Activated T-helper 9 cell treated with anti-CD3 and anti-CD28 coated beads, Interleukin-2, amount 50 U/mL, for 16 hours (primary cell): ENCODE measurements around the gene PGC.

ENCODE experiments used
- DNase-seq: peaks from one replicate; pipeline ENCODE4 v3.0.0-alpha.2; 2020; ENCODE audit warnings: low read depth

The PGC gene

GRCh38 chr6:41730531-41731436 lies 16.4 kb downstream of the PGC start:
- no peak for DNase-seq

- DNase-seq = no peak
Observed at GRCh38 chr6:41729624-41730023, 17.6 kb downstream of the PGC start.

DNA sequence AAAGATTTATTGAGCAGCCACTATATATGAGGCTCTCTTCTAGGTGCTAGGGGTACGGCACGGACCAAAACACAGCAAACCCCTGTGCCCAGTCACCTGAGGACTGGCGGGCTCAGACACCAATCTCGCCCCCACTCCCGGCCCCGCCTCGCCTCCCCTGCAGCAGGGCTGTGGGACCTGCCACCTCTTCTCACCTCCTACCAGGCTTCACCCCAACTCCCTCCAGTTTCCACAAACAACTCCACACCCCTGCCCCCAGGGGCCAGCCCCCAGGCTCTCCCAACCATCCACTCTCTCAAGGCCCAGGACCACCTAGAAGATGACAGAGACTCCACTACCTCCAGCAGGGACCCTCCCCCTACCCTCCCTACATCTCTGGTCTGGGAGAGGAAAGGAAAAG lies 18.2 kb downstream of the PGC start:
- no peak for DNase-seq

GRCh38 chr6:41728073-41728936 lies 18.9 kb downstream of the PGC start:
- DNase-seq = no peak

DNA sequence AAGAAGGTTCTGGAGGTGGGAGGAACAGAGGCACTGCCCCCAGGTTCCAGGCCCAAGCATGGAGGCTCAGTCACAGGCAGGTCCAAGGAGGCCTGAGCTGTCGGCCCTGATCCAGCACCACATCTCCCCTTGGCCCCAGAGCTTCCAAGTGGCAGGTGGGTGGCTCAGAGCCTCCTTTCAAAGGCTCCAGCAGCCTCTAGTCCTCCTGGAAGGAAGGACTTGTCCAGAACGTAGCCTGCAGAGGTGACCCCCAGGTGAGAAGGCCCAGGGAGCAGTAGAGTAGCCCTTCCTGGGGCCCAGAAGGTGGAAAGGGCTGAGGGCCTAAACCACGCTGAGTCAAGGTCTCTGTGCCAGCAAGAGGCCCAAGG lies 19.5 kb downstream of the PGC start:
- DNase-seq = no peak

- no peak for DNase-seq
Observed at GRCh38 chr6:41726876-41727275, 20.3 kb downstream of the PGC start.

- no peak for DNase-seq
Observed at GRCh38 chr6:41724586-41725501, 22.4 kb downstream of the PGC start.

DNA sequence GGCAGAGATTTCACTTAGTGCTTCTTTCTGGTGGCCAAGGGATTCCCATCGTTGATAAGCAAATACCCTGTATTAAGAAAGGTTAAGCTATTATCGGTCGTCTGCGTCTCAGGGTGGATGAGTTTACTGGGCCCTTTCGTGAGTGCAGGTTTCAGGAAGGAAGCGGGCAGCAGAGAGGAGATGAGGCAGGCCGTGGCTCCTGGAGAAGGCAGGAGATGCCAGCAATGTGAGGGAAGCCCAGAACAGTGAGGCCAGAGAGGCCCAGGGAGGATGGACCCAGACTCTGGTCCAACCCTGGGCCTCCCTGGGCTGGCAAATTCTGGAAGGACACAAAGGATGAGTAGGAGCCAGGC lies 23.0 kb downstream of the PGC start:
- DNase-seq = no peak

DNA sequence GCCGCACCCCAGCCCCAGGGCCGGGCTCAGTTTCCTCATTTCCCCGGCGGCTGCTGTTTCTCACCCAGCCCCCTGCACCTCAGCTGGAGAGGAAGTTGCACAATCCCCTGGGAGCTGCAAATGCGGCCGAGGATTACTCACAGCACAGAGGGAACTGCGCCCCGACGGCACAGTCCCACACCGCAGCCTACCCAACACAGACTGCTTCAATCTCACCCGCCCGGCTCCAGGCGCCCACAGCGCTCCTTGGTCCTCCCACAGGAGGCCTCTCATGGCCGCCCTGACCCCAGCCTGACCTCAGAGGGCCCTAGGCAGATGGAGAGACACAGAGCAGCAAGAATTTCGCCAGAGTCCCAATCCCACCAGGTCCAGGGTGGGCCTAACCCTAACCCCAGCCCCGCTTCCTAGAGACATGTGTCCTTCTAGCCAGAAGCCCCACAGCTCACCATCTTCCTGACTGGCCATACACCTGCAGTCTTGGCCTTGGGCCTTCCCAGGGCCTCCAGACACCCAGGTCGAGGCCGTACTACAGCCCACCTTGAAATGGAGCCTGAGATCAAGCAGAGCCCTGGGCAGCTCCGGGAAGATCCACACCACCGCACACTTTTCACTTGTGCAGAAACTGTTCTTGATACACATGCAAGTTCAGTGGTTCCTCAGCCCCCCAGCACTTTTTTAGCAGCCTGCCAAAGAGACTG lies 23.5 kb downstream of the PGC start:
- no peak for DNase-seq

- DNase-seq = no peak
Observed at GRCh38 chr6:41722969-41723529, 24.1 kb downstream of the PGC start.

DNA sequence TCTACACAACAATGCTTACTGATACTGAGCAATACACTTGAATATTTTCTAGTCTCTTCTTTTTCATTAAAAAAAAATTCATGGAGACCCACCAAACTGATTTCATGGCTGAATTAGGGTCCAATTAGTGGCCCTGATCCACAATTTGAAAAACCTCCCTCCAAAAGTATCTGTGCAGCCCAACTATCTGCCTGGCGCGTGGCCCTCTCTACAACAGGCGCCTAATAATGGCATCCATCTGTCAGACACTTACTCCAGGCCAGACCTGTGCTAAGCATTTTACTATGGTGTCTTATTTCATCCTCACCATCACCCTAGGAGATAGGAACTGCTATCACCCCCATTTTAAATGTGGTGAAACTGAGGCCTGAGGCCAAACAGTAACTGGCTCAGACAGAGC lies 25.8 kb downstream of the PGC start:
- DNase-seq = no peak

DNA sequence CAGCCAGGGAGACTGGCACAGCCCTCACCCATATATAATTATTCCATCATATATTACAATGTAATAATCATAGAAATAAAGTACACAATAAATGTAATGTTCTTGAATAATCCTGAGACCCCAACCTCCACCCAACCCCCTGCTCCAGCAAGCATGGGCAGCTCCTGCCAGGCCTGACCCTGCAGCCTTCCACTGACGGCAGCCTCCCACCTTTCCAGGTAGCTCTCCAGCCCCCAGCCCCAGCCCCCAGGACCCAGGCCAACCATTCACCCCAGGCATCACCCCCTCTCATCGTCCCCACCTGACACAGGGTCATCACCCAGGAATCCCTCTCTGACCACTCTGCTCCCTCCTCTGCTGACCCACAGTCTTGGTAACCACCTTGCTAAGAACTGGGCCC lies 26.4 kb downstream of the PGC start:
- DNase-seq = no peak

- DNase-seq = no peak
Observed at GRCh38 chr6:41720262-41720620, 27.0 kb downstream of the PGC start.

- DNase-seq = no peak
Observed at GRCh38 chr6:41719436-41720261, 27.5 kb downstream of the PGC start.

- DNase-seq = no peak
Observed at GRCh38 chr6:41718828-41719227, 28.4 kb downstream of the PGC start.

DNA sequence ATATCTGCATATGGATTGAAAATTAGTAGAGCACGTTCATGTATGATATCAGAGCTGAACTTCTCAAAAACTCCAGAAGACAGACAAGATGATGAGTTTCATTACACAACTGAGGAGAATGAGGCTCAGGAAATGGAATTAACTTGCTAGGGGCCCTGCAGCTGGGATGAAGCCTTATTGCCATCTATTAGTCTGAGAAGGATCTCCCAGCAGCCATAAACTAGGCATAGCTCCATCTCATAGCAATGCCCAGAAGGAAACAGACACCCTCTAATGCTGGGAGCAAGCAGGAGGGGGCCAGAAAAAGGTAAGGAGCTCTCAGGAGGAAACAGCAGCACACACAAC lies 29.8 kb downstream of the PGC start:
- DNase-seq = no peak

DNA sequence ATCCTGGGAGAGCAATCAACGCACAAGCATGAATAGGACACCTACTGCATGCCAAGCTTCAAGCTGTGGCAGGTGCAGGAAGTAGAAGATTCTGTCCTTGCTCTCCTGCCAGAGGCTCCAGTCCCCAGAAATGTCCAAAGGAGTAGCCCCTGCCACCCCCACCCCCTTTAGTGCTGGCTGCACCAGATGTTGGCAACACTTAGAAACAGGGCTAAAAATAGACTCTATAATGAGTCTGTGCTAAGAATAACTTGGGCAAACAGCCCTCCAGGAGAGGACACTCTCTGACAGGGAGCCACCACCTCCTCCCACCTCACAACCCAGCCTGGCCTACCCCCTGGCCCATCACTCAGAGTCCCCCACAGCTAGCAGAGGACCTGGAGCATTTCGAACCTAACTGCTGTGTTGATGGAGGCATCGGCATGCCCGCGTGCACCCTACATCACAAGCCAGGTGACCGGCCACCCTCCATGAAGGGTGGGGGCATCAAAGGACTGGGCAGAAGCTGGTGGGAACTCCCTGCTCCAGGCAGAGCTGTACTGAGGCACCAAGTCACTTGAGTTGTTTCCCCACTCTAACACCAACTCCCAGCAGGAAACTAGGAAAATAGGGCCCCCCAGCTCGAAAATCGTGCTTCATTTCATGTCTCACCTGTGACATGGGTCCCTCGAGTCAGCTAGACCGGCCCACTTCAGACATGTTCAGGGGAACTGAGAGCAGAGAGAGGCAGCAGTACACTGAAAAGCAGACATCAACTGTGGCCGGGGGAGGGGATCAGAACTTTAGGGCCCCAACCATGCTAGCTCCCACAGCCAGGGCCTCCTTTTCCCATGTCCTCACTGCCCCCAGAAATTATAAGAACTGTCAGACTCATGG lies 30.4 kb downstream of the PGC start:
- no peak for DNase-seq

GRCh38 chr6:41715795-41716515 lies 31.2 kb downstream of the PGC start:
- no peak for DNase-seq
